ENCODE results near the gene LAMC1. TPM values are rescaled to one million over a fixed set of nuclear protein-coding genes. Genes with fewer than 3 reads are reported as not detected.

The LAMC1 gene
- total and polyA plus RNA-seq, 10 of the 15 experiments (the other 5 are each of a cell fraction or from before 2014, with no cell fraction given) = 4.6 to 51.4 (median 25.6) TPM

GRCh38 chr1:183180634-183181056 is 157.4 kb downstream of the LAMC1 start (continued):
- TF ChIP-seq USF1 (IDR thresholded peaks at IDR 0.05; ENCODE audit: borderline replicate concordance, extremely low read length, insufficient read depth, low read depth, low read length) = no peak
- no peak for TF ChIP-seq E2F4 (IDR thresholded peaks at IDR 0.05; ENCODE audit: low read depth, low read length)
- no peak for TF ChIP-seq NFYB (IDR thresholded peaks at IDR 0.05; ENCODE audit: insufficient read depth, low read depth, low read length)
- TF ChIP-seq BCL11A (IDR thresholded peaks at IDR 0.05; ENCODE audit: low read depth, low read length) = 0 out of 2 replicates have a peak, but pooled peaks have one; percentile 35
- TF ChIP-seq MYB (IDR thresholded peaks at IDR 0.05; ENCODE audit: borderline replicate concordance, low read depth, low read length) = no peak
- TF ChIP-seq ZNF687 (IDR thresholded peaks at IDR 0.05) = no peak
- no peak for TF ChIP-seq POLR2AphosphoS2 (IDR thresholded peaks at IDR 0.05; ENCODE audit: low read depth, low read length)
- TF ChIP-seq ESRRA (IDR thresholded peaks at IDR 0.05; ENCODE audit: low read length) = no peak
- no peak for TF ChIP-seq REST (IDR thresholded peaks at IDR 0.05; ENCODE audit: low read depth, low read length)
- TF ChIP-seq SMAD5 (IDR thresholded peaks at IDR 0.05; ENCODE audit: low read depth) = no peak
- no peak for TF ChIP-seq TCF12 (IDR thresholded peaks at IDR 0.05; ENCODE audit: low read depth, low read length)
- no peak for TF ChIP-seq CTCF (IDR thresholded peaks at IDR 0.05 in 2 of 3, conservative IDR thresholded peaks at IDR 0.05 in 1 of 3; ENCODE audit: control insufficient read depth in 2 of 3, extremely low read depth in 1 of 3, insufficient read depth in 1 of 3, low read depth in 3 of 3, low read length in 3 of 3)
- TF ChIP-seq MAX (IDR thresholded peaks at IDR 0.05; ENCODE audit: low read depth, low read length) = no peak
- TF ChIP-seq ZSCAN29 (IDR thresholded peaks at IDR 0.05) = no peak
- TF ChIP-seq SMC3 (IDR thresholded peaks at IDR 0.05; ENCODE audit: borderline replicate concordance, low read length) = no peak
- no peak for TF ChIP-seq RFX5 (IDR thresholded peaks at IDR 0.05; ENCODE audit: low read depth, low read length)
